Spleen (tissue), 7 donors: ENCODE data around the gene DGKE.

Experiments used
- CTCF ChIP-seq, 11 experiments: fragments of 200-600 bp in 7 of 11; fragments of 450-650 bp in 4 of 11; sonication (generic) in 4 of 11; IDR thresholded peaks in 8 of 11; conservative IDR thresholded peaks in 3 of 11; 1 replicate in 7 of 11; 2 replicates in 4 of 11; pipeline versions ENCODE4 v1.4.0 to v1.8.0; 2016 to 2021; ENCODE audit warnings: antibody characterized with exemption in 11 of 11, inconsistent platforms in 4 of 11, mild to moderate bottlenecking in 1 of 11
- POLR2A ChIP-seq, 3 donors: fragments of 450-650 bp; IDR thresholded peaks; one replicate each; pipeline ENCODE4 v1.5.1; 2017; ENCODE audit warnings: antibody characterized with exemption in 3 of 3, mild to moderate bottlenecking in 1 of 3
- donor health status: DM: no; HTN: no; CAD: no; lungs with moderate emphysema.
- donor health status: DM: no; HTN: no; CAD: no.
- donor health status: DM: no; HTN: no; CAD: no.

- TF ChIP-seq POLR2A (IDR thresholded peaks at IDR 0.05) (no peak), CTCF (IDR thresholded peaks at IDR 0.05 in 8 of 11, conservative IDR thresholded peaks at IDR 0.05 in 3 of 11) (no peak)
Observed at GRCh38 chr17:56786989-56787482, 46.9 kb upstream of the DGKE start.
